ENCODE results near the gene HS3ST3B1. TPM values are rescaled to one million over a fixed set of nuclear protein-coding genes. Genes with fewer than 3 reads are reported as not detected.

HS3ST3B1 gene
- polyA plus RNA-seq, 1 donor, result 1.5 TPM

GRCh38 chr17:14332331-14332730 lies 31.4 kb downstream of the HS3ST3B1 start:
- no peak overlapping the region for H3K27ac ChIP-seq (ENCODE audit: low read length)
- H3K4me3 ChIP-seq (ENCODE audit: low read length), result no peak overlapping the region
- DNase-seq, result no peak
- 89% methylated on average over 3 of the region's 10 CpGs for WGBS (ENCODE audit: insufficient coverage, low lambda C conversion rate)
- H3K27me3 ChIP-seq (ENCODE audit: control insufficient read depth, insufficient read depth, low read length), result no peaks in the 10 kb centered on the region
- no peaks in the 10 kb centered on the region for H3K4me1 ChIP-seq (ENCODE audit: control insufficient read depth, insufficient read depth, low read length)
- H3K36me3 ChIP-seq (ENCODE audit: control insufficient read depth, insufficient read depth, low read length), result no peaks in the 10 kb centered on the region
- H3K9me3 ChIP-seq (ENCODE audit: control insufficient read depth, low read depth, low read length), result no peaks in the 10 kb centered on the region

- no peaks in the 10 kb centered on the region for H3K4me1 ChIP-seq (ENCODE audit: control insufficient read depth, insufficient read depth, low read length)
- WGBS (ENCODE audit: insufficient coverage, low lambda C conversion rate), result no CpG with 5 or more reads among the region's 7 CpGs
- no peak overlapping the region for H3K4me3 ChIP-seq (ENCODE audit: low read length)
- no peaks in the 10 kb centered on the region for H3K27me3 ChIP-seq (ENCODE audit: control insufficient read depth, insufficient read depth, low read length)
- no peaks in the 10 kb centered on the region for H3K36me3 ChIP-seq (ENCODE audit: control insufficient read depth, insufficient read depth, low read length)
- H3K27ac ChIP-seq (ENCODE audit: low read length), result no peak overlapping the region
- no peak for DNase-seq
- no peaks in the 10 kb centered on the region for H3K9me3 ChIP-seq (ENCODE audit: control insufficient read depth, low read depth, low read length)
Measured at GRCh38 chr17:14333506-14333905, 32.6 kb downstream of the HS3ST3B1 start.

- no peak overlapping the region for H3K27ac ChIP-seq (ENCODE audit: low read length)
- WGBS (ENCODE audit: insufficient coverage, low lambda C conversion rate), result no CpG with 5 or more reads among the region's 3 CpGs
Measured at GRCh38 chr17:14334276-14334840, 33.5 kb downstream of the HS3ST3B1 start.

GRCh38 chr17:14334919-14335318 lies 34.0 kb downstream of the HS3ST3B1 start:
- no peaks in the 10 kb centered on the region for H3K4me1 ChIP-seq (ENCODE audit: control insufficient read depth, insufficient read depth, low read length)
- WGBS (ENCODE audit: insufficient coverage, low lambda C conversion rate), result no CpG with 5 or more reads among the region's 2 CpGs
- H3K4me3 ChIP-seq (ENCODE audit: low read length), result no peak overlapping the region
- no peaks in the 10 kb centered on the region for H3K9me3 ChIP-seq (ENCODE audit: control insufficient read depth, low read depth, low read length)
- H3K27ac ChIP-seq (ENCODE audit: low read length), result no peak overlapping the region
- H3K36me3 ChIP-seq (ENCODE audit: control insufficient read depth, insufficient read depth, low read length), result no peaks in the 10 kb centered on the region
- no peaks in the 10 kb centered on the region for H3K27me3 ChIP-seq (ENCODE audit: control insufficient read depth, insufficient read depth, low read length)
- no peak for DNase-seq

More at GRCh38 chr17:14334276-14334840, 33.5 kb downstream of the HS3ST3B1 start:
- DNase-seq, result no peak
- H3K9me3 ChIP-seq (ENCODE audit: control insufficient read depth, low read depth, low read length), result no peaks in the 10 kb centered on the region
- no peaks in the 10 kb centered on the region for H3K4me1 ChIP-seq (ENCODE audit: control insufficient read depth, insufficient read depth, low read length)
- no peaks in the 10 kb centered on the region for H3K27me3 ChIP-seq (ENCODE audit: control insufficient read depth, insufficient read depth, low read length)
- no peaks in the 10 kb centered on the region for H3K36me3 ChIP-seq (ENCODE audit: control insufficient read depth, insufficient read depth, low read length)
- no peak overlapping the region for H3K4me3 ChIP-seq (ENCODE audit: low read length)

- Histone ChIP-seq H3K4me3 (ENCODE audit: low read length) (no peak overlapping the region), H3K36me3 (ENCODE audit: control insufficient read depth, insufficient read depth, low read length) (no peaks in the 10 kb centered on the region), H3K4me1 (ENCODE audit: control insufficient read depth, insufficient read depth, low read length) (no peaks in the 10 kb centered on the region), H3K9me3 (ENCODE audit: control insufficient read depth, low read depth, low read length) (no peaks in the 10 kb centered on the region), H3K27me3 (ENCODE audit: control insufficient read depth, insufficient read depth, low read length) (no peaks in the 10 kb centered on the region), H3K27ac (ENCODE audit: low read length) (no peak overlapping the region)
- 100% methylated on average over 1 of the region's 4 CpGs for WGBS (ENCODE audit: insufficient coverage, low lambda C conversion rate)
- no peak for DNase-seq
Measured at GRCh38 chr17:14336418-14336817, 35.5 kb downstream of the HS3ST3B1 start.

- Histone ChIP-seq H3K4me1 (ENCODE audit: control insufficient read depth, insufficient read depth, low read length) (no peaks in the 10 kb centered on the region), H3K4me3 (ENCODE audit: low read length) (no peak overlapping the region), H3K36me3 (ENCODE audit: control insufficient read depth, insufficient read depth, low read length) (no peaks in the 10 kb centered on the region), H3K9me3 (ENCODE audit: control insufficient read depth, low read depth, low read length) (no peaks in the 10 kb centered on the region), H3K27me3 (ENCODE audit: control insufficient read depth, insufficient read depth, low read length) (peaks cover 2% of the 10 kb centered on the region), H3K27ac (ENCODE audit: low read length) (no peak overlapping the region)
- WGBS (ENCODE audit: insufficient coverage, low lambda C conversion rate), result 60% methylated on average over 1 of the region's 3 CpGs
- no peak for DNase-seq
Measured at GRCh38 chr17:14337596-14338079, 36.8 kb downstream of the HS3ST3B1 start.

- H3K4me1 ChIP-seq (ENCODE audit: control insufficient read depth, insufficient read depth, low read length), result no peaks in the 10 kb centered on the region
- no peak for DNase-seq
- H3K27me3 ChIP-seq (ENCODE audit: control insufficient read depth, insufficient read depth, low read length), result peaks cover 2% of the 10 kb centered on the region
- H3K36me3 ChIP-seq (ENCODE audit: control insufficient read depth, insufficient read depth, low read length), result no peaks in the 10 kb centered on the region
- no peaks in the 10 kb centered on the region for H3K9me3 ChIP-seq (ENCODE audit: control insufficient read depth, low read depth, low read length)
- no peak overlapping the region for H3K4me3 ChIP-seq (ENCODE audit: low read length)
- WGBS (ENCODE audit: insufficient coverage, low lambda C conversion rate), result no CpG with 5 or more reads among the region's 12 CpGs
- no peak overlapping the region for H3K27ac ChIP-seq (ENCODE audit: low read length)
Measured at GRCh38 chr17:14340857-14341754, 40.2 kb downstream of the HS3ST3B1 start.

GRCh38 chr17:14341866-14342265 lies 41.0 kb downstream of the HS3ST3B1 start:
- peaks cover 2% of the 10 kb centered on the region for H3K27me3 ChIP-seq (ENCODE audit: control insufficient read depth, insufficient read depth, low read length)

GRCh38 chr17:14346801-14347200 lies 45.9 kb downstream of the HS3ST3B1 start:
- Histone ChIP-seq H3K36me3 (ENCODE audit: control insufficient read depth, insufficient read depth, low read length) (no peaks in the 10 kb centered on the region), H3K9me3 (ENCODE audit: control insufficient read depth, low read depth, low read length) (no peaks in the 10 kb centered on the region), H3K27me3 (ENCODE audit: control insufficient read depth, insufficient read depth, low read length) (peaks cover 2% of the 10 kb centered on the region), H3K27ac (ENCODE audit: low read length) (no peak overlapping the region), H3K4me1 (ENCODE audit: control insufficient read depth, insufficient read depth, low read length) (no peaks in the 10 kb centered on the region), H3K4me3 (ENCODE audit: low read length) (no peak overlapping the region)
- no CpG with 5 or more reads among the region's 6 CpGs for WGBS (ENCODE audit: insufficient coverage, low lambda C conversion rate)
- DNase-seq, result no peak

More at GRCh38 chr17:14341866-14342265, 41.0 kb downstream of the HS3ST3B1 start:
- Histone ChIP-seq H3K4me1 (ENCODE audit: control insufficient read depth, insufficient read depth, low read length) (no peaks in the 10 kb centered on the region), H3K4me3 (ENCODE audit: low read length) (no peak overlapping the region), H3K27ac (ENCODE audit: low read length) (no peak overlapping the region), H3K9me3 (ENCODE audit: control insufficient read depth, low read depth, low read length) (no peaks in the 10 kb centered on the region), H3K36me3 (ENCODE audit: control insufficient read depth, insufficient read depth, low read length) (no peaks in the 10 kb centered on the region)
- WGBS (ENCODE audit: insufficient coverage, low lambda C conversion rate), result 0% methylated on average over 2 of the region's 5 CpGs
- DNase-seq, result no peak

- no peaks in the 10 kb centered on the region for H3K9me3 ChIP-seq (ENCODE audit: control insufficient read depth, low read depth, low read length)
- no peak overlapping the region for H3K4me3 ChIP-seq (ENCODE audit: low read length)
- H3K27ac ChIP-seq (ENCODE audit: low read length), result no peak overlapping the region
- H3K27me3 ChIP-seq (ENCODE audit: control insufficient read depth, insufficient read depth, low read length), result no peaks in the 10 kb centered on the region
- no peak for DNase-seq
- H3K36me3 ChIP-seq (ENCODE audit: control insufficient read depth, insufficient read depth, low read length), result no peaks in the 10 kb centered on the region
- no CpG with 5 or more reads among the region's 3 CpGs for WGBS (ENCODE audit: insufficient coverage, low lambda C conversion rate)
- H3K4me1 ChIP-seq (ENCODE audit: control insufficient read depth, insufficient read depth, low read length), result no peaks in the 10 kb centered on the region
Measured at GRCh38 chr17:14351493-14351892, 50.6 kb downstream of the HS3ST3B1 start.
